HG02852 (cell line): ENCODE data around the gene RPP14.
"Not testable (repeated sequence)": the region's sequence is repeated elsewhere in the genome, so short reads cannot be mapped to it uniquely, and the experiment has no call there.

Experiments
- ATAC-seq: cut with Tn5 transposase; IDR thresholded peaks from one replicate; pipeline ENCODE4 v1.9.1; 2021; ENCODE audit warnings: mild to moderate bottlenecking, moderate library complexity; ENCODE audit not compliant: unreplicated experiment

Gene RPP14

DNA sequence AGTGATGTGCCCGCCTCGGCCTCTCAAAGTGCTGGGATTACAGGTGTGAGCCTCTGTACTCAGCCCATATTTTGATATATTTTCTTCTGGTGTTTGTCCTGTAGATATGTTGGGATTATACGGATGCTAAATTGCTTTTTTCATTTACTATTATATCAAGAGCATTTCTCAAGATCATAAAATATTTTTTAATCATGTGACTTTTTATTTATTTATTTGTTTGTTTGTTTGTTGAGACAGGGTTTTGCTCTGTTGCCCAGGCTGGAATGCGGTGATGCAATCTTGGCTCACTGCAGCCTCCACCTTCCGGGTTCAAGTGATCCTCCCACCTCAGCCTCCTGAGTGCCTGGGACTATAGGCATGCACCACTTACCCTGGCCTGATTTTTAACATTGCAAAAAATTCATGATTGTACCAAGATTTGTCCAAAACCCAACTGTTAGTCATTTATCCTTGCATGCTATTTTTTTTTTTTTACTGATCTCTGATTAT, 23.9 kb downstream of the RPP14 start:
- ATAC-seq: no peak

DNA sequence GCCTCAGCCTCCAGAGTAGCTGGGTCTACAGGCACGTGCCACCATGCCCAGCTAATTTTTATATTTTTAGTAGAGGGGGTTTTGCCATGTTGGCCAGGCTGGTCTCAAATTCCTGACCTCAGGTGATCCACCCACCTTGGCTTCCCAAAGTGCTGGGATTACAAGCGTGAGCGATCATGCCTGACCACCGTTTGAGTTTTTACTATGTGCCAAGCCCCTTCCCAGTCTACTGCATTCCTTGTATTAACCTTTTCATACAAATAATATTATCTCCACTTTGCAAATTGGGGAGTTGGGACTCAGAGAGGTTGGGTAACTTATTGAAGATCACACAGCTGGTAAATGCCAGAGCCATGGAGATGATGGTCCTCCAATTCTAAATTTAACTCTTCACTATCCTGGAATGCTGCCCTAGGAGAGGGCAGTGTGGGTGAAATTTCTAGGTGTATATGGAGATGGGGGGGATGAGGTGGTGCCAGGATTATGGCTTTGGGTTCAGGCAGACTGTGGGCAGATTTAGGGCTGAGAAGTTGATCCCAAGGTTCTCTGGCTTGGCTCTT, 25.6 kb downstream of the RPP14 start:
- ATAC-seq: no peak

DNA sequence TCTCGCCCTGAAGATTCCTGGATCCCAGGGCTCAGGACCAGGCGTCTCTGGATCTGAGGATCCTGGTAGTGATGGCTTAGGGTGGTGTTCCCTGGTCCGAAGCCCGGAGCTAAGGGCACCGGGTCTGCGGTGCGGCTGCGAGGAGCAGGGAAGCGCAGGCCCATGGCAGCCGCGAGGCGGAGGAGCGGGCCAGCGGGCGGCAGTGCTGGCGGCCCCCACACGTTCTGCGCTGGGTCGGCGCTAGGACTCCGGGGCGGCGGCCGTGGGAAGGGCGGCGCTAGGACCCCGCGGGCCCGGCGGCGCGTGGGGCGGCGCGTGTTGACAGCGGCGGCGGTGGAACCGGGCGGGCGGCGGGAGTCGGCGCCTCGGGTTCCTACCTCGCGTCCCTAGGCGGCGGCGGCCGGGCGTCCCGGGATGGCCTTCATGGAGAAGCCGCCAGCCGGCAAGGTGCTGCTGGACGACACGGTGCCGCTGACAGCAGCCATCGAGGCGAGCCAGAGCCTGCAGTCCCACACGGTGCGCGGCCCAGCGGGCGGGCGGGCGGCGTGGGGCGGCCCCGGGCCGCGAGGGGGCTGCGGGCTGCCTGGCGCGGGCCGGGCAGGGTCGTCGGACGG, 26.6 kb downstream of the RPP14 start, which contains the start of gene PXK:
Gene PXK (plus strand): TSS at position 318 of the 614 bp plus-strand sequence. CDS start 97 bp downstream, at position 415.
- peak; percentile 93 for ATAC-seq

DNA sequence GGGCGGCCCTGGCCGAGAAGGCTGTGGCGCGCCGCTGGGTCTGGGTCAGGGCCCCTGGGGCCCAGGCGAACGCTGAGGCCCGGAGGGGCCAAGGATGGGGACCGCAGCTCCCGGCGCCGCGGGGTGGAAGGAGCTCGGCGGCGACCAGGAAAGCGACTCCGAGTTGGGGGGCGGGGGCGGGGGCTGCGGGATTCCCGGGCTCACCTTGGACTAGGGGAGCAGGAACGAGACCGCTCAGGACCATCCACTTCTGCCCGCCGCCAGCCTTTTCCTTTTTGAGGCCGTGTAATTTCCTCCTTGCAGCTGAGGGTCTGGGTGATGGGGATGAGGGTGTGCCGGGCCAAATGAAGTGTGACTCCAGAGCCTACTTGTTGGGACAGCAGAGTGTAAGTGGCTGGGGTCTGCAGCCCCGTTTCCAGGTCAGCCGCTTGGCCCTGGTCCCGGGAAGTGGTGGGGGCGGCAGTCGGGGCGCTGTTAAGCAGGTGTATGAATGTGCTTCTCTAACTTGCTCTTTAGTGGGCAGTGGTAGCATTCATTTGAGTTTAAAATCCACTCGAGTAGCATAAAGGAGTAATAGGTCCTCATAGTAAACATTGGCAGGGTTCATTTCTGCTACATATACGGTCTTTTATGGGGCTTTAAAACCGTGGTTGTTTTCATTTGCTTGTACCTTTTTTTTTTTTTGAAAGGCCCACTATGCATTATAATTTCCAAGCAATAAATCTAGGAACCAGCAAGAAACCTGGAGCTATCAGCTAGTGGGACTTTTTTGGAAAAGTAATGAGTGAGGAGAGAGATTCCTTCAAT, 27.4 kb downstream of the RPP14 start:
- peak; percentile 35 for ATAC-seq

DNA sequence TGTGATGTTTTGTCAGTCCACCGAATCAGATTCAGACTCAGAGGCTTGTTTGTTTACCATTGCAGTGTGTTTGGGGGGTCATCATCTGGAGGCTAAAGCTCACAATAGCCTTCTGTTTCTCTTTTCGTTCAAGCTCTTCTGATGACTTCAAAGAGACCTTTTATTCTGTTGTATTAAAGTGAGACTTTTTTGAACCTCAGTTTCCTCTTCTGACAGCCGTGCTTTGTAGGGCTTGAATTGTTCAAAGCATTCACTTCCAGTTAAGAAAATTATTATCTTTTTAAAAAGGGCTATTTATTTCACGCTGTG, 27.9 kb downstream of the RPP14 start:
- ATAC-seq: no peak

- ATAC-seq: no peak
These were observed 28.4 kb downstream of the RPP14 start for GRCh38 chr3:58334506-58334884.

GRCh38 chr3:58335652-58335947, 29.6 kb downstream of the RPP14 start:
- ATAC-seq: no peak

GRCh38 chr3:58336135-58336882, 30.3 kb downstream of the RPP14 start:
- ATAC-seq: no peak

- no peak for ATAC-seq
These were observed 31.1 kb downstream of the RPP14 start for GRCh38 chr3:58337190-58337589.

GRCh38 chr3:58339146-58339545, 33.1 kb downstream of the RPP14 start:
- ATAC-seq: not testable (repeated sequence)

GRCh38 chr3:58340594-58341244, 34.7 kb downstream of the RPP14 start:
- no peak for ATAC-seq

- no peak for ATAC-seq
These were observed 35.3 kb downstream of the RPP14 start for GRCh38 chr3:58341376-58341775.

GRCh38 chr3:58342676-58343075, 36.6 kb downstream of the RPP14 start:
- ATAC-seq: no peak

GRCh38 chr3:58345457-58345856, 39.4 kb downstream of the RPP14 start:
- no peak for ATAC-seq

DNA sequence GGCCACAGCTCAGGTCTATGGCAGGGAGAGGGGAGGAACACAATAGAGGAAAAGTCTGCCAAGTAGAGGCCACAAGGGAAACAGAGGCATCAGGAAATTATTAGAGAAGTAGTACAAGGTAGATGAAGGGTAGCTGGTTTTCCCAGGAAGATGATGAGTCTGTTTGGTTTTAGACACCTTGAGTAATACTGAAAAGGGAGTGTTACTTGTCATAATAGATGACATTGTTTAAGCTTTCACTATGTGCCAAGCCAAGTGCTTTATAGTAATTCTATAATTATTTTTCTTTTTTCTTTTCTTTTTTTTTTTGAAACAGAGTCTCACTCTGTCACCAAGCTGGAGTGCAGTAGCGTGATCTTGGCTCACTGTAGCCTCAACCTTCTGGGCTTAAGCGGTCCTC, 40.3 kb downstream of the RPP14 start:
- no peak for ATAC-seq

- no peak for ATAC-seq
These were observed 41.9 kb downstream of the RPP14 start for GRCh38 chr3:58347984-58348383.

- peak; percentile 92 for ATAC-seq
These were observed 44.0 kb downstream of the RPP14 start for GRCh38 chr3:58349792-58350626.

- ATAC-seq: no peak
These were observed 44.6 kb downstream of the RPP14 start for GRCh38 chr3:58350627-58351013.

DNA sequence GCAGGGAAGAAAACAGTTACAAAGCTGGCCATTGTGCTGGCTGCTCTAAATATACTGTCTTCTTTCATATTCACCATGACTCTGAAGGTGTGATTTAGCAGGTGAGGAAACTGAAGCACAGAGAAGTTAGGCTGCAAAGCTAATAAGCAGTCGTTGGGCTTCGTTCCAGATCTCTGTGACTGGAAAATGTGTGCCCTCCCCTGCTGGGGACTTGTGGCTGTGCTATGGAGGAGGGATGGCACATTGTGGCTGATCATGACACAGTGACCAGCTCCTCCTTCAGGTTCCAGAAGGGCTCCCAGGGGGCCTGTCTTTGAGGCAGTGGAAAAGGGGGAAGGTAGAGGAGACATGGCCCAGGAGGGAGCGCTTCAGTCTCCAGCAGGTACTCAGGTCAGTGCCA, 45.9 kb downstream of the RPP14 start:
- ATAC-seq: no peak

DNA sequence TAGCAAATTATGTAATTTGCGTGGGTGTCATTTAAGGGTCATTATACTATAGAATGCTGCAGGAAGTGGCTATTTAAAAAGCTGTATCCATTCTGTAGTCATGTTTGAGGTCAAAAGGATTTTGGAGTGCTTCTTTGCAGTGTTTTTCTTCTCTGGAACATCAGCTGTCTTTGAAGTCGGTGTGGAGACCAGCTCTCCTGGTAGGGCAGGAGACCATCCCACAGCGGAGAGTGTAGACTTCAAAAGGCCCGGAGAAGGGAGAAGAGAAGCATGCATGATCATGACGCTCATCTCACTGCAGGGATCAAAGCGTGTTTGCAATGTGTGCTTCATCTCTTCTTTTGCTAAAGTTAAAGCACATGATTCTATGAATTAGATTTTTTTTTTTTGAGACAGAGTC, 46.6 kb downstream of the RPP14 start:
- ATAC-seq: no peak
